ENCODE measurements around the gene CTSK.

DNA sequence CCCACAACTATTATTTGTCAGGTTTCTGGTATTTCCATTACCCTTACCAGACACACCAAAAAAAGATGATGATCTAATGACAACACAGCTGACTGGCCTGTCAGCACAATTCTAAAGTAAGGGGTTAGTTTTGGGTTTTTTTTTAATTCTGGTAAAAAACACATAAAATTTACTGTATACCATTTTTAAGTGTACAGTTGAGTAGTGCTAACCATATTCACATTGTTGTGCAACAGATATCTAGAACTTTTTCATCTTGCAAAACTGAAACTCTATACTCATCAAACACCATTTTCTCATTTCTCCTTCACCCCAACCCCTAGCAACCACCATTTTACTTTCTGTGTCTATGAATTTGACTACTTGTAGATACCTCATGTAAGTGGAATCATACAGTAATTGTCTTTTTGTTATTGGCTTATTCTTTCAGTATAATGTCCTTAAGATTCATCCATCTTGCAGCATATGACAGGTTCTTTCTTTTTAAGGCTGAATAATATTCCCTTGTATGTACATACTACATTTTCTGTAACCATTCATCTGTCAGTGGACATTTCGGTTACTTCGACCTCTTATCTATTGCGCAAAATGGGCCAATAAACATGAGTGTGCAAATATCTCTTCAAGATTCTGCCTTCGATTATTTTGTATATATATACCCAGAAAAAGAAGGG lies 38.5 kb upstream of the CTSK start:
- no peak for TF ChIP-seq CTCF (conservative IDR thresholded peaks at IDR 0.05; ENCODE audit: low read length)
- no peak for TF ChIP-seq EZH2phosphoT487 (IDR thresholded peaks at IDR 0.05; ENCODE audit: borderline replicate concordance, low read depth, low read length)

Measured in OCI-LY7 (cell line).